Panc1 (cell line): Measurements from ENCODE around the gene INPP4A.

Experiments
- TF ChIP-seq, protein P1 (sequence below): fragments of 450-650 bp; IDR thresholded peaks from 2 replicates; pipeline ENCODE4 v1.5.1; 2017; ENCODE audit warnings: mild to moderate bottlenecking
- TF ChIP-seq, protein P2 (sequence below), 2 experiments: IDR thresholded peaks; 2 replicates each; pipeline ENCODE4 v1.6.1; 2011 to 2012; ENCODE audit warnings: low read depth in 2 of 2, control low read depth in 1 of 2, low read length in 1 of 2, mild to moderate bottlenecking in 1 of 2, moderate library complexity in 1 of 2; ENCODE audit not compliant: insufficient read depth in 1 of 2

DNA sequence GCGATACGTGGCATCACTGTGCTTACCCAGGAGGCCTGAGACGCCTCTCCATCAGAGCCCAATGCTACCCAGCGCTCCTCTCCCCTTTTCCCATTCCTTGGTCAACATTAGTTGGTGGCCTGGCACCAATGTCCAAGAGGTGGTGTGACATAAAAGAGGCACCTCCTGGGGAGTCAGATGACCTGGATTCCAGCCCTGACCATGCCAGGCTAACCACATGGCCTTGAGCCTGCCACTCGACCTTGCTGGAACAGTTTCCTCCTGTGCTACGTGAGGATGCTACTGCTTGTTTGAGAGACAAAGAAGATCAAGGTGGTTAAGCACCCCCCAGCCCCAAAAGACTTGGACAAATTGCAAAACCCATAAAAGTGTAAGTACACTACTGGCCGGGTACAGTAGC, 76.6 kb downstream of the INPP4A start:
- TF ChIP-seq, protein P1, sequence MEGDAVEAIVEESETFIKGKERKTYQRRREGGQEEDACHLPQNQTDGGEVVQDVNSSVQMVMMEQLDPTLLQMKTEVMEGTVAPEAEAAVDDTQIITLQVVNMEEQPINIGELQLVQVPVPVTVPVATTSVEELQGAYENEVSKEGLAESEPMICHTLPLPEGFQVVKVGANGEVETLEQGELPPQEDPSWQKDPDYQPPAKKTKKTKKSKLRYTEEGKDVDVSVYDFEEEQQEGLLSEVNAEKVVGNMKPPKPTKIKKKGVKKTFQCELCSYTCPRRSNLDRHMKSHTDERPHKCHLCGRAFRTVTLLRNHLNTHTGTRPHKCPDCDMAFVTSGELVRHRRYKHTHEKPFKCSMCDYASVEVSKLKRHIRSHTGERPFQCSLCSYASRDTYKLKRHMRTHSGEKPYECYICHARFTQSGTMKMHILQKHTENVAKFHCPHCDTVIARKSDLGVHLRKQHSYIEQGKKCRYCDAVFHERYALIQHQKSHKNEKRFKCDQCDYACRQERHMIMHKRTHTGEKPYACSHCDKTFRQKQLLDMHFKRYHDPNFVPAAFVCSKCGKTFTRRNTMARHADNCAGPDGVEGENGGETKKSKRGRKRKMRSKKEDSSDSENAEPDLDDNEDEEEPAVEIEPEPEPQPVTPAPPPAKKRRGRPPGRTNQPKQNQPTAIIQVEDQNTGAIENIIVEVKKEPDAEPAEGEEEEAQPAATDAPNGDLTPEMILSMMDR: no peak
- TF ChIP-seq, protein P2, sequence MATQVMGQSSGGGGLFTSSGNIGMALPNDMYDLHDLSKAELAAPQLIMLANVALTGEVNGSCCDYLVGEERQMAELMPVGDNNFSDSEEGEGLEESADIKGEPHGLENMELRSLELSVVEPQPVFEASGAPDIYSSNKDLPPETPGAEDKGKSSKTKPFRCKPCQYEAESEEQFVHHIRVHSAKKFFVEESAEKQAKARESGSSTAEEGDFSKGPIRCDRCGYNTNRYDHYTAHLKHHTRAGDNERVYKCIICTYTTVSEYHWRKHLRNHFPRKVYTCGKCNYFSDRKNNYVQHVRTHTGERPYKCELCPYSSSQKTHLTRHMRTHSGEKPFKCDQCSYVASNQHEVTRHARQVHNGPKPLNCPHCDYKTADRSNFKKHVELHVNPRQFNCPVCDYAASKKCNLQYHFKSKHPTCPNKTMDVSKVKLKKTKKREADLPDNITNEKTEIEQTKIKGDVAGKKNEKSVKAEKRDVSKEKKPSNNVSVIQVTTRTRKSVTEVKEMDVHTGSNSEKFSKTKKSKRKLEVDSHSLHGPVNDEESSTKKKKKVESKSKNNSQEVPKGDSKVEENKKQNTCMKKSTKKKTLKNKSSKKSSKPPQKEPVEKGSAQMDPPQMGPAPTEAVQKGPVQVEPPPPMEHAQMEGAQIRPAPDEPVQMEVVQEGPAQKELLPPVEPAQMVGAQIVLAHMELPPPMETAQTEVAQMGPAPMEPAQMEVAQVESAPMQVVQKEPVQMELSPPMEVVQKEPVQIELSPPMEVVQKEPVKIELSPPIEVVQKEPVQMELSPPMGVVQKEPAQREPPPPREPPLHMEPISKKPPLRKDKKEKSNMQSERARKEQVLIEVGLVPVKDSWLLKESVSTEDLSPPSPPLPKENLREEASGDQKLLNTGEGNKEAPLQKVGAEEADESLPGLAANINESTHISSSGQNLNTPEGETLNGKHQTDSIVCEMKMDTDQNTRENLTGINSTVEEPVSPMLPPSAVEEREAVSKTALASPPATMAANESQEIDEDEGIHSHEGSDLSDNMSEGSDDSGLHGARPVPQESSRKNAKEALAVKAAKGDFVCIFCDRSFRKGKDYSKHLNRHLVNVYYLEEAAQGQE (IDR thresholded peaks at IDR 0.05; ENCODE audit: insufficient read depth in 1 of 2, low read depth in 2 of 2, low read length in 1 of 2): no peak
